Ishikawa (cell line): Measurements from ENCODE around the gene RBFOX1.

Source experiments
- CEBPB ChIP-seq: IDR thresholded peaks from 2 replicates; pipeline ENCODE4 v1.6.1; 2012
- EP300 ChIP-seq: IDR thresholded peaks from 2 replicates; pipeline ENCODE4 v1.6.1; 2012; ENCODE audit warnings: borderline replicate concordance
- RAD21 ChIP-seq: IDR thresholded peaks from 2 replicates; pipeline ENCODE4 v1.6.1; 2012; ENCODE audit warnings: low read depth
- TAF1 ChIP-seq: IDR thresholded peaks from 2 replicates; pipeline ENCODE4 v1.6.1; 2012; ENCODE audit warnings: low read depth, mild to moderate bottlenecking
- TCF12 ChIP-seq: IDR thresholded peaks from 2 replicates; pipeline ENCODE4 v1.6.1; 2012; ENCODE audit warnings: low read depth
- TEAD4 ChIP-seq: IDR thresholded peaks from 2 replicates; pipeline ENCODE4 v1.6.1; 2012
- TF ChIP-seq, protein P1 (sequence below): IDR thresholded peaks from 2 replicates; pipeline ENCODE4 v1.6.1; 2012
- TF ChIP-seq, protein P2 (sequence below): IDR thresholded peaks from 2 replicates; pipeline ENCODE4 v1.6.1; 2012; ENCODE audit warnings: low read depth, mild to moderate bottlenecking

- TF ChIP-seq EP300 (no peak), TAF1 (no peak), TCF12 (no peak), TEAD4 (no peak), CEBPB (no peak), RAD21 (no peak)
- TF ChIP-seq, protein P1, sequence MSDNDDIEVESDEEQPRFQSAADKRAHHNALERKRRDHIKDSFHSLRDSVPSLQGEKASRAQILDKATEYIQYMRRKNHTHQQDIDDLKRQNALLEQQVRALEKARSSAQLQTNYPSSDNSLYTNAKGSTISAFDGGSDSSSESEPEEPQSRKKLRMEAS = no peak
- TF ChIP-seq, protein P2, sequence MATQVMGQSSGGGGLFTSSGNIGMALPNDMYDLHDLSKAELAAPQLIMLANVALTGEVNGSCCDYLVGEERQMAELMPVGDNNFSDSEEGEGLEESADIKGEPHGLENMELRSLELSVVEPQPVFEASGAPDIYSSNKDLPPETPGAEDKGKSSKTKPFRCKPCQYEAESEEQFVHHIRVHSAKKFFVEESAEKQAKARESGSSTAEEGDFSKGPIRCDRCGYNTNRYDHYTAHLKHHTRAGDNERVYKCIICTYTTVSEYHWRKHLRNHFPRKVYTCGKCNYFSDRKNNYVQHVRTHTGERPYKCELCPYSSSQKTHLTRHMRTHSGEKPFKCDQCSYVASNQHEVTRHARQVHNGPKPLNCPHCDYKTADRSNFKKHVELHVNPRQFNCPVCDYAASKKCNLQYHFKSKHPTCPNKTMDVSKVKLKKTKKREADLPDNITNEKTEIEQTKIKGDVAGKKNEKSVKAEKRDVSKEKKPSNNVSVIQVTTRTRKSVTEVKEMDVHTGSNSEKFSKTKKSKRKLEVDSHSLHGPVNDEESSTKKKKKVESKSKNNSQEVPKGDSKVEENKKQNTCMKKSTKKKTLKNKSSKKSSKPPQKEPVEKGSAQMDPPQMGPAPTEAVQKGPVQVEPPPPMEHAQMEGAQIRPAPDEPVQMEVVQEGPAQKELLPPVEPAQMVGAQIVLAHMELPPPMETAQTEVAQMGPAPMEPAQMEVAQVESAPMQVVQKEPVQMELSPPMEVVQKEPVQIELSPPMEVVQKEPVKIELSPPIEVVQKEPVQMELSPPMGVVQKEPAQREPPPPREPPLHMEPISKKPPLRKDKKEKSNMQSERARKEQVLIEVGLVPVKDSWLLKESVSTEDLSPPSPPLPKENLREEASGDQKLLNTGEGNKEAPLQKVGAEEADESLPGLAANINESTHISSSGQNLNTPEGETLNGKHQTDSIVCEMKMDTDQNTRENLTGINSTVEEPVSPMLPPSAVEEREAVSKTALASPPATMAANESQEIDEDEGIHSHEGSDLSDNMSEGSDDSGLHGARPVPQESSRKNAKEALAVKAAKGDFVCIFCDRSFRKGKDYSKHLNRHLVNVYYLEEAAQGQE = peak; percentile 70
These were observed 159.5 kb downstream of the RBFOX1 start for GRCh38 chr16:7492122-7492521.
